Activated CD4-positive, alpha-beta T cell treated with anti-CD3 and anti-CD28 coated beads, Interleukin-2, amount 50 U/mL, for 1 hour (primary cell): ENCODE results near the gene SPINK5.

ENCODE experiments used
- DNase-seq: peaks from one replicate; pipeline ENCODE4 v3.0.0-alpha.2; 2020

Gene SPINK5

GRCh38 chr5:148179234-148179824 is 115.5 kb downstream of the SPINK5 start:
- no peak for DNase-seq

GRCh38 chr5:148186248-148187003 is 122.6 kb downstream of the SPINK5 start:
- no peak for DNase-seq
